Measurements from ENCODE around the gene ZNF445.
"Not testable (repeated sequence)": the region's sequence is repeated elsewhere in the genome, so short reads cannot be mapped to it uniquely, and the experiment has no call there.

ZNF445 gene

GRCh38 chr3:44474886-44475285, 2.6 kb downstream of the ZNF445 start:
- not testable (repeated sequence) for DNase-seq

GRCh38 chr3:44470430-44470829, 7.0 kb downstream of the ZNF445 start:
- DNase-seq: no peak

GRCh38 chr3:44469914-44470313, 7.6 kb downstream of the ZNF445 start:
- no peak for DNase-seq

- peak; percentile 60 for DNase-seq
Observed at GRCh38 chr3:44468572-44469520, 8.6 kb downstream of the ZNF445 start.

- DNase-seq: not testable (repeated sequence)
Observed at GRCh38 chr3:44468099-44468537, 9.4 kb downstream of the ZNF445 start.

- no peak for DNase-seq
Observed at GRCh38 chr3:44467241-44467640, 10.2 kb downstream of the ZNF445 start.

- DNase-seq: not testable (repeated sequence)
Observed at GRCh38 chr3:44464920-44465319, 12.6 kb downstream of the ZNF445 start.

- DNase-seq: no peak
Observed at GRCh38 chr3:44464509-44464908, 13.0 kb downstream of the ZNF445 start.

- not testable (repeated sequence) for DNase-seq
Observed at GRCh38 chr3:44460050-44460449, 17.4 kb downstream of the ZNF445 start.

GRCh38 chr3:44455318-44455717, 22.2 kb downstream of the ZNF445 start:
- DNase-seq: no peak

- DNase-seq: no peak
Observed at GRCh38 chr3:44454258-44454657, 23.2 kb downstream of the ZNF445 start.

- no peak for DNase-seq
Observed at GRCh38 chr3:44451441-44451840, 26.0 kb downstream of the ZNF445 start.

- DNase-seq: no peak
Observed at GRCh38 chr3:44446929-44447328, 30.5 kb downstream of the ZNF445 start.

- no peak for DNase-seq
Observed at GRCh38 chr3:44445786-44446185, 31.7 kb downstream of the ZNF445 start.

- no peak for DNase-seq
Observed at GRCh38 chr3:44444896-44445691, 32.4 kb downstream of the ZNF445 start.

- no peak for DNase-seq
Observed at GRCh38 chr3:44444437-44444836, 33.0 kb downstream of the ZNF445 start.

GRCh38 chr3:44442596-44443309, 34.7 kb downstream of the ZNF445 start:
- DNase-seq: peak; percentile 15

- peak; percentile 81 for DNase-seq
Observed at GRCh38 chr3:44439499-44440295, 37.8 kb downstream of the ZNF445 start.

GRCh38 chr3:44437800-44438199, 39.7 kb downstream of the ZNF445 start:
- DNase-seq: no peak

GRCh38 chr3:44436181-44436580, 41.3 kb downstream of the ZNF445 start:
- DNase-seq: no peak

GRCh38 chr3:44434834-44435510, 42.5 kb downstream of the ZNF445 start:
- DNase-seq: no peak

GRCh38 chr3:44430466-44430865, 47.0 kb downstream of the ZNF445 start:
- DNase-seq: no peak

Measured in stimulated activated CD4-positive, alpha-beta T cell treated with anti-CD3 and anti-CD28 coated beads, Interleukin-15, amount 100 ng/mL, for 24 hours (primary cell).